DMS53 (cell line): ENCODE data around the gene BRSK2.

Experiments
- DNase-seq: peaks from one replicate; lab custom pipeline; 2025; lab: John Stamatoyannopoulos, UW

The BRSK2 gene

GRCh38 chr11:1397146-1397861 is 7.6 kb downstream of the BRSK2 start:
- DNase-seq: no peak

GRCh38 chr11:1397862-1398527 is 8.3 kb downstream of the BRSK2 start:
- no peak for DNase-seq

- DNase-seq: no peak
Measured at GRCh38 chr11:1398528-1399235, 8.9 kb downstream of the BRSK2 start.

- DNase-seq: no peak
Measured at GRCh38 chr11:1399386-1400316, 9.9 kb downstream of the BRSK2 start.

- no peak for DNase-seq
Measured at GRCh38 chr11:1400317-1401170, 10.8 kb downstream of the BRSK2 start.

- no peak for DNase-seq
Measured at GRCh38 chr11:1401171-1401445, 11.4 kb downstream of the BRSK2 start.

GRCh38 chr11:1401656-1402221 is 12.0 kb downstream of the BRSK2 start:
- DNase-seq: peak; percentile 67

- no peak for DNase-seq
Measured at GRCh38 chr11:1402355-1403077, 12.8 kb downstream of the BRSK2 start.

- DNase-seq: no peak
Measured at GRCh38 chr11:1403078-1403620, 13.4 kb downstream of the BRSK2 start.

- no peak for DNase-seq
Measured at GRCh38 chr11:1403721-1404460, 14.2 kb downstream of the BRSK2 start.

GRCh38 chr11:1404461-1405185 is 14.9 kb downstream of the BRSK2 start:
- DNase-seq: no peak

GRCh38 chr11:1405186-1406020 is 15.7 kb downstream of the BRSK2 start:
- DNase-seq: no peak

- DNase-seq: no peak
Measured at GRCh38 chr11:1406571-1407485, 17.1 kb downstream of the BRSK2 start.

- DNase-seq: no peak
Measured at GRCh38 chr11:1407668-1408067, 17.9 kb downstream of the BRSK2 start.

GRCh38 chr11:1408346-1408745 is 18.6 kb downstream of the BRSK2 start:
- no peak for DNase-seq

GRCh38 chr11:1409108-1409851 is 19.5 kb downstream of the BRSK2 start:
- DNase-seq: no peak
